Frontal cortex (tissue), 4 donors: Measurements from ENCODE around the gene L3MBTL3. TPM values are rescaled to one million over a fixed set of nuclear protein-coding genes. Genes with fewer than 3 reads are reported as not detected.

Experiments used
- DNase-seq, 2 donors: peaks; one replicate each; pipeline ENCODE4 v3.0.0; 2012; ENCODE audit warnings: low spot score in 2 of 2
- FAIRE-seq: peaks from 2 replicates; lab custom pipeline; 2012; peaks lifted over from hg19 to GRCh38; lab: Jason Lieb, UNC
- total RNA-seq: library from RNA; depleted of rRNA; stranded (reverse); fragments of >200 nt; gene quantifications from one replicate; pipeline ENCODE4 v1.2.3, GENCODE V29; 2014
- donor health status: control.
- donor health status: control.
- donor health status: control.

Gene L3MBTL3
- 46.1 TPM for total RNA-seq

DNA sequence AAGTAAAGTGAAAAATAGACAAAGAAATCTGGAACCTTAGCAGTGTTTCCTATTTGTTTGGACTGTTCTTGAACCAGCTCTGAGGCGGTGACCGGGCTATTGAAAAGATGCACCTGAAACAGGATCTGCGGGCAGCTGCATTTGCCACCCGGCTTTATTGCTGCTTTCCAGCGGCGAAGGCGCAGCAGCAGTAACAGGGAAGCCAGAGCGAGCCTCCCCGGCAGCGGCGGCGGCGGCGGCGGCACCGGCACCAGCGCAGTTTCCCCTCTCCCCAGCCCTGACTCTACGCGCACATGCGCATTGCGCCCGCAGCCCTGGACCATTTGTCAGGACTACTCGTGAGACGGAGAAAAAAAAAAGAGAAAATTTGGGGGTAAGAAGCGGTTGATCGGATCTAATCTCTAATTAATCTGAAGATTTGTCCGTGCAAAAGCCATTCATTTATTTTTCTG, at the start of gene L3MBTL3:
Gene L3MBTL3, plus strand, starts transcription at position 290 of the 452 bp plus-strand sequence. CDS start 24,119 bp downstream, outside the sequence.
- peak; percentile 67 to 72 for DNase-seq
- no peak for FAIRE-seq

DNA sequence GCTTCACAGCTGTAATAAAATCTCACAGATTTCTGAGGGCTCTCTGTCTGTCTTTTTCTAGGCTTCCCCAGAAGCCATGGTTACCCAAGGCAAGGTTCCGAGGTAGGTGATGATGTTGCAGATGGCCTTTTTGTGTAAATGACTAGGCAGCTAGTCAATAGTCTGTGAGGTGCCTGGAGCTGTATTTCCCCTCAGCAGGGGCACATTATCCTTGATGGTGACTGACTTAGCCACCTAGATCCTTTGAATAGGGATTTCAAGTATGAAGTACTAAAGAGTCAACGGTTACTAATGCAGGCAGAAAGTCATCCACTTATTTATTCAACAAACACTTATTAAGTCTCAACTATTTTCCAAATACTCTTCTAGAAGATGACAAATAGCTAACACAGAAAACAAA, 49.3 kb upstream of the L3MBTL3 start:
- FAIRE-seq: no peak
- no peak for DNase-seq

- FAIRE-seq (no peak), DNase-seq (no peak)
Observed at GRCh38 chr6:129976110-129976509, 42.3 kb upstream of the L3MBTL3 start.

DNA sequence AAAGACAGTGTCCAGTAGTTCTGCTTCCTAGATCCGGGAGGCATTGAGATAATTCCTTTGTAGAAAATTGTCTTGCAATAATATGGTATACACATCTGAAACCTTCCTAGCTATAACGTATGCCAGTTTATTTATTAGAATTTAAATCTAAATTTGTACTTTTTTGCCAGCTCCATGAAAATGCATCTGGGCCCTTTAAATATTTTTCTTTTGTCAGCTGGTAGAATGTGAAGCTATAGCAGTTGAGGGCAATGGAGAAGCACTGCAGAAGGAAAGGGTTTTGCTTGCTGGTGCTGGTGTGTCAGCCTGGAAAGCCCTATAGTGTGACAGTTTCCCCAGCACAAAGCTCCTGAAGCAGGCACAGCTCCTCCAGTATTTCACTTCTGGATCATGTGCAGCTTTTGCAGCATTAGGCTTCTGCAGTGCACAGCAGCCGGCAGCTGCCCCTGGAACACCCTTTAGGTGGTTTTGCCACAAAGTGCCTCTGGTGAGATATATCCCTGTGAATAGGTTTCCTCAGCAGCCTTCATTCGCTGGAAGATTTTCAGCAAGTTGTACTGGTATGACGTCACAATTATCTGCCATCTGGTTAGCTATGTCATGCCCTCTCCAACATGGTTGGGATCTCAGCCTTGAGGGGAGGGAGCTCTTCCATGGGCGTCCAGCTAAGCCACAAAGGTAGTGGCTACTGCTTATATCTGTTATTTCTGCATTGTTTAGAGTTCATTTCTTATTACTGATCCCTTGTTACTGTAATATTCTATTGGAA, 40.0 kb upstream of the L3MBTL3 start:
- FAIRE-seq (no peak), DNase-seq (no peak)

DNA sequence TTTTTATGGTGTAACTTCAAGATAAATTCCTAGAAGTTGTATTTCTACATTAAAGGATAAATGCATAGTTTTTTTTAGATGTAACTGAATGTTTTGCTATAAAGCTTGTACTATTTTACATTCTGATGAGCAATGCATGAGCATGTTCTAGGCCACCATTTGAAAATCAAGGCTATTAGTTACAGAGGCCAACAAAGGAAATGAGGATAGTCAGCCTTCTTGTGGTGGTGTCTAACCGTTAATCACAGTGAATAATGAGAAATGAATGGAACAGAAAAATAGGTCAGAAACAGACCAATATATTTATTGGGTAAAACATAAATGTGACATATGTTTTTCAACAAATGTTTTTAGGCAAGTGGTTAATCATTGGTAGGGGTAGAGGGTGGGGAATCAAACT, 37.6 kb upstream of the L3MBTL3 start:
- FAIRE-seq: no peak

GRCh38 chr6:129981598-129981997, 36.8 kb upstream of the L3MBTL3 start:
- FAIRE-seq (no peak), DNase-seq (no peak)

More for the DNA sequence above, 37.6 kb upstream of the L3MBTL3 start:
- no peak for DNase-seq

- FAIRE-seq (no peak), DNase-seq (no peak)
Observed at GRCh38 chr6:129989396-129989795, 29.0 kb upstream of the L3MBTL3 start.

GRCh38 chr6:129992881-129993280, 25.5 kb upstream of the L3MBTL3 start:
- FAIRE-seq (no peak), DNase-seq (no peak)

DNA sequence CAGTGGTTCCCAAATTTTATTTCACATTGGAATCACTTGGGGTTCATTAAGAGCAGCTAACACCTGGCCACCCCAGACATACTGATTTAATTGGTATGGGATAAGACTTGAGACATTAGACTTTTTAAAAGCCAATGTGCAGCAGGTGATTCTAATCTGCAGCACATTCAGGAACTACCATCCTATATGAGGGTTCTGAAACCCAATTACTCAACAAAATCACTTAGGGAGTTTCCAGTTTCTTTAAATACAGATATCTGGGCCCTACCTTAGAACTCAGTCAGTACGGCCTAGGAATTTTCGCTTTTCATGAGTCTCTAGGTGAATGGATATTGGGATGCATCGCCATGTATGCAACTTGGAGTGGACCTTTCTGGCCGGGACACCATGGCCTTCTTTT, 24.0 kb upstream of the L3MBTL3 start:
- DNase-seq: no peak
- FAIRE-seq: no peak

DNA sequence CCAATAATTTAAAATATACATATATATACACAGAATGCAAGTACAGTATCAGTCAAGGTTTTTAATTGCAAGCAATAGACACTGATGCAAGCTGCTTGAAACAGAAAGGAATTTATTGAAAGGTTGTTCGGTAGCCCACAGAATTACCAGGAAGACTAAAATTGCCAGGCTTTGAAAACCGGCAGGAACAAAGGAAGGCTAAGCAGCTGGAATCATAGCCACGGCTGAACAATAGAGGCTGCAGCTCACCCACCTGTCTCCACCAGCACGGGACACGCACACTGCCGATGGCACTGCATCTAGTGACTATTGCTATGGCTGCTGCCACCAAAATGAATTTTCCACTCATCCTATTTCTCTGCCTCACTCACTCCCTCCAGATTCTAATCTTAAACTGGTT, 22.0 kb upstream of the L3MBTL3 start:
- no peak for DNase-seq
- no peak for FAIRE-seq

- FAIRE-seq (no peak), DNase-seq (no peak)
Observed at GRCh38 chr6:130000526-130001421, 17.6 kb upstream of the L3MBTL3 start.

DNA sequence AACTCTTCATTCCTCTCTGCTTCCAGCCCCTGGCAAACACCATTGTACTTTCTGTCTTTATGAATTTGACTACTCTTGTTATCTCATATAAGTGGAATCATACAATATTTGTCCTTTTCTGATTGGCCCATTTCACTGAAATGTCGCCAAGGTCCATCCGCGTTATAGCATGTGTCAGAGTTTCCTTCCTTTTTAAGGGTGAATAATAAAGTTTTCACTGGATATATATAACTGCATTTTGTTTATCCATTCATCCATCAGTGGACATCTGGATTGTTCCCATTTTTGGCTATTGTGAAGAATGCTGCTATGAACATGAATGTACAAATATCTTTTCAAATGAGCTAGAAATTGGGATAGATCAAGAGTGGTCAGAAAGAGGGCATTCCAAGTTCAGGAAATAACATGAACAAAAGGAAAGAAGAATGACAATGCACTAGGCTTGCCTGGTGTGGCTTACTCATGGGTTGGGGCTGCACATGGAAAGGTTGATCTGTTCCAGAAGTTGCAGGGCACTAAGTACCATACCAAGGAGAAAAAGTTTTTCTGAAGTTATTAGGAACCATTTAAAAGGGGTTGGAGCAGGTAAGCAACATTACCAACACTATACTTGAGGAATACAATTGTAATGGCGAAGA, 10.0 kb upstream of the L3MBTL3 start:
- FAIRE-seq (no peak), DNase-seq (no peak)

DNA sequence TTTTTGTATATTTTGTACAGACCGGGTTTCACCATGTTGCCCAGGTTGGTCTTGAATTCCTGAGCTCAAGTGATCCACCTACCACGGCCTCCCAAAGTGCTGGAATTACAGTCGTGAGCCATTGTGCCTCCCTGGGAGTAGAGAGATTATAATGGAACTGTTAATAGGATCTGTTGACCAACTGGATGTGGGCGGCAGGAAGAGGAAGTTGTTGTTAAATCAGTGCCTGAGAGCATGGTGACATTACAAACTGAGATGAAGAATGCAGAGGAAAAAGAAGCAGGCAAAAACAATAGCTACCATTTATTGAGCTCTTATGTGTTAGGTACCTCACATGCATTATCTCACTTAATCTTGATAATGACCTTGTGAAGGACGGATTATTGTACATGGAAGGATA, 9.2 kb upstream of the L3MBTL3 start:
- FAIRE-seq: no peak
- no peak for DNase-seq

GRCh38 chr6:130010387-130010786, 8.0 kb upstream of the L3MBTL3 start:
- FAIRE-seq (no peak), DNase-seq (no peak)

- DNase-seq (no peak), FAIRE-seq (no peak)
Observed at GRCh38 chr6:130012728-130013127, 5.7 kb upstream of the L3MBTL3 start.

DNA sequence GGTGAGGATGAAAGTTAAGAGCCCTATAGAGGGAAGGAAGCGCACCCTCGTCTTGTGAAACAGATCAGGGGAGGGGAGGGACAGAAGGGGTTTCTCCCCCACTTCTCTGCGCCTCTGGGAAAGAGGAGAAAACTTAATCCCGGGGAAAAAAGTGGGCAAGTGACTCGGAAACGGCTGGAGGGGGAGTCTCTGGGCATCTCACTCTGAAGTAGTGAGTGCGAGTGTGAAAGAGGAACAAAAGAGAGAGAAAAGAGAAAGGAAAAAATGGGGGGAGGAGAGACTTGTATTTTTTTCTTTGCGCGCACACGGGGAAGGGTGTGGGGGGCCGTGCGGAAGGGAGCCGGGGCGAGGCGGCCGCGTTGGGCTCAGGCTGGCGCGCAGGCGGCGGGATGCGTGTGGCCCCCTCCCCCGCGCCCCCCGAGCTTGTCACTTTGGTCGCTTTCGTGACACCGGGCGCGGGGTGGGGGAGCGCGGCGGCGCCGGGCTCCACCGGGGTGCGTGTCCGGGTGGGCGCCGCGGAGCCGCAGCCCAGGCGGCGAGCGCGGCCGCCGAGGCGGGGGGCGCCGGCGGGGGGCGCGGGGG, 454 bp downstream of the L3MBTL3 start:
- FAIRE-seq: no peak
- DNase-seq: peak; percentile 22 to 47

DNA sequence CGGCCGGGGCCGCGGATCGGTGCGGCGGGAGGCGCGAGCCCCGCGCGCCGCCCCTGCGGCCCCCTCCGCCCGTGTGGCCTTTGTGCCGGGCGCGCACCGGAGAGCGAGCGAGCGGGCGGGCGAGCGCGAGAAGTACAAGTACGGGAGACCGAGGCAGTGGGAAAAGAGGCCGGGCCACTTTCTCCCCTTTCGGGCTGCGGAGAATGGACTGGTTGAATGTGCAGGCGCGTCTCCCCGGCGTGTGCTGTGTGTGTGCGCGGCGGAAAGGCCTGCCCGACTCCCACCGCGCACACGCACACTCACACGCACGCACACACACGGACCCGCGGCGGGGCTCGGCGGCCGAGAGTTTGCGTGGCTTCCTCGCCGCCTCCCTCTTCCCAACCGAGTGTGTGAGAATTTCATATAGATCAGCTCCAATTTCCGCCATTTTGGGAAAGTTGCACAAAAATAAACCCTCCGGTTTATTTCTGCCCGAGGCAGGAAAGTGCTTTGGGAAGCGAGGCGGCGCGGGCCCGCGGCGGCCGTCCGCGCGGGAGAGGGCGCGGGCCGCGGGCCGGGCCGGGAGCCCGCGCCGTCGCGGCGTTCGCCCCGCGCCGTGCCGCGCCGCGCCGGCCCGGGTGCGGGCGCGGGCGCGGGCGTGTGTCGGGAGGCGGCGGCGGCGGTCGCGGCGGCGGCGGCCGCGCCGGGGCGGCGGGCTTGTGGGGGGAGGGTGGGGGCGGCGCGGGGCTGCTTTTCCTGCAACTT, 1.1 kb downstream of the L3MBTL3 start:
- DNase-seq (peak; percentile 30 to 58), FAIRE-seq (no peak)

DNA sequence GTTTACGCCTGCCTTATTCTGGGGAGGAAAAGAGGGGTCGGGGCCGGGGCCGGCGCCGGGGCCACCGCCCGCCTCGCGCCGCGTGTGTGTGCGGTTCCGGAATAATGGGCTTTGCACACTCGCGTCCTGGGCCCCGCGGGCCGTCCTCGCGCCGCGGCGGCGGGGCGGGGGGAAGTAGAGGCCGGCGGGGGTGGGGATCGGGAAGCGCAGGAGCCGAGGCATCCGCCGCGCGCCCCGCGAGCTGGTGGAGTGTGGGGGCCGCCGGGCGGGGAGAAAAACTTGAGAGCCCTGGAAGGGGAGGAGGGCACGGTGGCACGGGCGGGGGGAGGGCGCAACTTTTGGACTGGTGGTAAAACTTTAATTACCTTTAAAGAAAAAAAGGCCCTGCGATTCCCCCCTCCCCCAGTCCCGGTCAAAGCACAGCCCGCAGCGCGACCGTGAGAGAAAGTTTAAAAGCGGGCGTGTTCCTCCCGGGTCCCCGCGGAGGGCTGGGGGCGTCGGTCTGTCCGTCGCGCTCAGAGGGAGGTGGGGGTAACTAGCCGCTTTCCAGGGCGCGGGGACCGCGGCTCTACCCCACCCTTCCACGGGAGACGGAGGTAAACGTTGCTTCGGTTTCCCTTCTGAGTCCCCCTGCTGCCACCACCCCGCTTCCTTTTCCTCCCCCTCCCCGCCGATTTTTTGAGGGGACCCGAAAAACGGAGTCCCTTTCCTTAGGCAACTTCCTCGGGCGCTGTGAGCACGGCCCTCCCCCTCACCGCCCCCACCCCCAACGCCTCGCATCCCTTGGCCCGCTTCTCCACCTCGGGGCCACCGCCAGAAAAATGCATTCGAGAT, 1.9 kb downstream of the L3MBTL3 start:
- FAIRE-seq (no peak), DNase-seq (peak; percentile 29 to 54)
